IPS-18a (cell line): ENCODE results near the gene RIPOR2.

Source experiments
- H3K27ac ChIP-seq: one replicate; pipeline ENCODE4 v1.5.1; 2013; ENCODE audit warnings: low read length
- H3K27me3 ChIP-seq: one replicate; pipeline ENCODE4 v1.6.1; 2013; ENCODE audit warnings: mild to moderate bottlenecking, low read length; ENCODE audit not compliant: control insufficient read depth, insufficient read depth
- H3K36me3 ChIP-seq: one replicate; pipeline ENCODE4 v1.6.1; 2013; ENCODE audit warnings: low read depth, low read length; ENCODE audit not compliant: control insufficient read depth
- H3K4me1 ChIP-seq: one replicate; pipeline ENCODE4 v1.6.1; 2013; ENCODE audit warnings: low read depth, low read length; ENCODE audit not compliant: control insufficient read depth
- H3K4me3 ChIP-seq: one replicate; pipeline ENCODE4 v1.5.1; 2013; ENCODE audit warnings: low read length
- H3K9ac ChIP-seq: one replicate; pipeline ENCODE4 v1.6.1; 2013; ENCODE audit warnings: mild to moderate bottlenecking, low read length, moderate library complexity
- H3K9me3 ChIP-seq: one replicate; pipeline ENCODE4 v1.6.1; 2013; ENCODE audit warnings: low read depth, low read length; ENCODE audit not compliant: control insufficient read depth

Gene RIPOR2

DNA sequence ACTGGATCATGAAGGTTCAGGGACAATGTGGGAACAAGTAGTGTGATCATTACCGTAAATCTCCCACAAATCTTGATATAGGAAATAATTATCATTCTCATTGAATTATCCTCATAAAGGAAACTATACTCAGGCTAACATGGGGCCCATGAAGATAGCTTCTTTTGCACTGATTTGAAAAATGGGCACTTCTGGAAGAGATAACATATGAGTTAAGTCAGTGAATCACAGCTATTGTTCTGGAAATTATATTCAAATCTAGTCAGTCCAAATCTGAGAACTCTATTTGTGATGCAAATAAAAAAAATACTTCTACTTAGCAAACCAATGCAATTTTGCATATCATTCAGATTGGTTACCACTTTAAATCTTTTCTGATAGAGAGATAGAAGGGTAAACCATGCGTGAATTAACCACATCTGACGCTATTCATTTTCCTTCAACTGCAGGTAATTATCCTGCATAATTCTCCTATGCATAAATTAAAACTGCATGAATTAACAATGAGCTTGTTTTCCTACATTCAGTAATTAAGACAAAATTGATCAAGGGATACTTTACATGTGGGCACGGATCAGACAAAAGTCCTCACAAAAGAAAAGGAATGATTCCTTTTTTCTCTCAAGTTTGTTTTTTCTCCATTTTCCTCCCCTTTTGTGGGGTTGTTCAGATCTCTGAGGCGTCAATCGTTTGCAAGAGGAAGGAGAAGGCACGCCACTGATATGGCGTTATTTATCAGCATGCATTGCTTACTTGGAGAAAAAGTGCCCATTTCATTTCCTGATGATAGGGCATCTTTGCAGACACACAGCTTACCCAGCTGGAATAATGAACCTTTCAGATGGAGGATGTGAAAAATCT is 36.4 kb downstream of the RIPOR2 start:
- H3K36me3 ChIP-seq, result no peaks in the 10 kb centered on the region
- no peak overlapping the region for H3K27ac ChIP-seq
- no peaks in the 10 kb centered on the region for H3K27me3 ChIP-seq
- no peaks in the 10 kb centered on the region for H3K9me3 ChIP-seq
- H3K4me3 ChIP-seq, result no peak overlapping the region
- peaks cover 10% of the 10 kb centered on the region for H3K4me1 ChIP-seq
- no peak overlapping the region for H3K9ac ChIP-seq

DNA sequence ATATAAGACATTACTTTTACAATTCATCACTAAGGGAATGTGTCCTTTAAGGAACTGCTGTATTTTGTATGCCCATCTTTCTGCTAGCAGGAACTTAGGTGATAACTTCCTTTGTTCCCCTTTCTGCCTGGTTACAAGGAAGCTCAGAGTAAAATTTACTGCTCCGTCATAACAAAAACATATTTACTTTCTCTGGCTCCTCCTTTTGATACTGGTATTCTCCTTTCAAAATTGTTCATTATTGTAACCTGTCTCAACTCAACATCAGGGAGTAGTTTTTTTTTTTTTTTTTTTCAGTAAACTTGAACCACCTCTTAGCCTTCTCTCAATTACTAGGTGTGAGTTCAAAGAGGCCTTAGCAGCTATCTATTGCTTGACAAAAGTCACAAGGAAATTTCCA is 37.1 kb downstream of the RIPOR2 start:
- Histone ChIP-seq H3K27ac (no peak overlapping the region), H3K27me3 (no peaks in the 10 kb centered on the region), H3K36me3 (no peaks in the 10 kb centered on the region), H3K9me3 (no peaks in the 10 kb centered on the region), H3K9ac (no peak overlapping the region), H3K4me3 (no peak overlapping the region), H3K4me1 (peaks cover 10% of the 10 kb centered on the region)

- H3K4me3 ChIP-seq, result no peak overlapping the region
Measured at GRCh38 chr6:24897186-24897585, 38.6 kb downstream of the RIPOR2 start.

DNA sequence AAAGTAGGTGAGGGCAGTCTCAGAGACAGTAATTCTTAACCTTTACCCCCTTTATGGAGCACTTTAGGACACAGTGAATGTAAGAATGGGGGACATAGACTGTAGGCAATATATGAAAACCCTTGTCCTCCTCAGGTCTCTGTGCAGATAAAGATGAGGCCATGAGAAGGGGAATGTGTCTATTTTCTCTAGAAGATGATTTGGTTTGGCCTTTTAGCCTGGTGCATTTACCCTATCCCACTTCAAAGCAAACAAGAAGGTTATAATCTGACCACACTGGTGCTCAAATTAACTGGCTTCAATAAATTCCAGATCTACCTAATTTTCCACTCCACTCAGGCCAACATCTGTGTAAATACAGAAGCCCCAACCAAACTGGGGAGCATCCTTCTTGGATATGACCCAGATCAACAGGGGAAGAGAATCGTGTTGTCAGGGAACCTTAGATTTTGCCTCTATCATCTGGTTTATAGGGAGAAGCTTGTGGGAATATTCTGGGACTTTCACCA is 42.4 kb downstream of the RIPOR2 start:
- no peaks in the 10 kb centered on the region for H3K9me3 ChIP-seq
- no peaks in the 10 kb centered on the region for H3K4me1 ChIP-seq
- no peaks in the 10 kb centered on the region for H3K27me3 ChIP-seq
- no peak overlapping the region for H3K27ac ChIP-seq
- no peaks in the 10 kb centered on the region for H3K36me3 ChIP-seq
- no peak overlapping the region for H3K9ac ChIP-seq
- no peak overlapping the region for H3K4me3 ChIP-seq

More at GRCh38 chr6:24897186-24897585, 38.6 kb downstream of the RIPOR2 start:
- no peak overlapping the region for H3K9ac ChIP-seq
- no peak overlapping the region for H3K27ac ChIP-seq
- H3K36me3 ChIP-seq, result no peaks in the 10 kb centered on the region
- no peaks in the 10 kb centered on the region for H3K27me3 ChIP-seq
- no peaks in the 10 kb centered on the region for H3K9me3 ChIP-seq
- peaks cover 10% of the 10 kb centered on the region for H3K4me1 ChIP-seq

DNA sequence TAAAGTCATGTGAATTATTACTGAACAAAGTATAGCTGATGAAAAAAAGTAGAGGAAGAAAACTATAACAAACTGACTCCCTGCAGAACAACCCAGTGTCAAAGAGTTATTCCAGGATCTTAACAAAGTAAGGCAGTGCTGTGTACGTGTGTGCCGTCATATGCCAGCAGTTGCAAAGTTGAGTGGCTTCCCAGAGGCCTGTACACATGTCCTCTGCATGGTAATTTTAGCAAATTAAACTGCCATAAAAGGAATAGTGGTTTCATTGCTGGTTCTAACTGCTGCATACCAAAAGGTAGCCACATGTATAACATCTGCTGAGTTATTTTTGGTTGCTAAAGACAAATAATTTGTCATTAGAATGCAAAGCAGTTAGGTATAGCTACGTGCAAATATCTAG is 44.8 kb downstream of the RIPOR2 start:
- Histone ChIP-seq H3K4me1 (peaks cover 4% of the 10 kb centered on the region), H3K36me3 (no peaks in the 10 kb centered on the region), H3K27me3 (no peaks in the 10 kb centered on the region), H3K9ac (no peak overlapping the region), H3K27ac (no peak overlapping the region), H3K4me3 (no peak overlapping the region), H3K9me3 (no peaks in the 10 kb centered on the region)

DNA sequence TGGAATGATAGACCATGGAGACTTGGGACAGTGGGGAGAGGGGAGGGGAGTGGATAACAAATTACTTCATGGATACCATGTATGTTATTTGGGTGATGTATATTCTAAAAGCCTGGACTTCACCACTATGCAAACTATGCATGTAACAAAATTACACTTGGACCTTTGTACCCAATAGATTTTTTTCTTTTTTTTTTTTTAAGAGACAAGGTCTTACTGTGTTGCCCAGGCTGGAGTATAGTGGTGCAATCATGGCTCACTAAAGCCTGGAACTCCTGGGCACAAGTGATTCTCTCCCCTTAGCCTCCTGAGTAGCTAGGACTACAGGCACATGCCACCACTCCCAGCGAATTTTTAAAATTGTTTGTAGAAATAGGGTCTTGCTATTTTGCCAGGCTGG is 45.3 kb downstream of the RIPOR2 start:
- no peak overlapping the region for H3K27ac ChIP-seq
- H3K4me3 ChIP-seq, result no peak overlapping the region
- no peak overlapping the region for H3K9ac ChIP-seq
- no peaks in the 10 kb centered on the region for H3K27me3 ChIP-seq
- H3K36me3 ChIP-seq, result no peaks in the 10 kb centered on the region
- no peaks in the 10 kb centered on the region for H3K9me3 ChIP-seq
- peaks cover 4% of the 10 kb centered on the region for H3K4me1 ChIP-seq

DNA sequence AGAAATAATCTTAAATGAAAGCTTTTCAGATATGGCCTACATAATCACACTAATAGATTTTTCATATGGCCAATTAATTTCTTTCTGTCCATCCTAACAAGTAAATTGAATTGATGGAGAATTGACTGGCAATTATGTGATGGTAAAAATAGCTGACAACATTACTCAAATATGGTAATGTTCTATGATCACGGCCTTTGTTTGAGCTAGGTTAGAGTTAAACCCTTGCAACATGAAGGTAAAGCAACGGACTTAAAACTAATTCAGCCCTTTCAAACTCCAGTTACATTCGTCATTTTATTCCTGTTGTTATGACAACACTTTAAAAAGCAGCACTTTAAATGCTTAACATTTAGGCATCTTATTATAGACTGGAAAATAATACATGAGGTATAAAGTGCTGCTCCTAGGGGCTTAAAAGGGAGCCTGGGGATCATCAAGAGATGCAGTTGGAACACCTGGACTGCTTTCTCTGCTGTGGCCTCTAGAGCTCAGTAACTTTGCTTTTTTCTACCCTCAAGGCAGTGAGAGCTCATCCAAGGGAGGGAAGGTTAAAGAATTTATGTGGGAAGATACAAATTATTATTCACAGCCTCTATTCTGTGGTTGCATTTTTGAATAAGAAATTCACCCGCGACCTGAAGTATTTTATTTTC is 46.9 kb downstream of the RIPOR2 start:
- no peak overlapping the region for H3K4me3 ChIP-seq
- no peak overlapping the region for H3K27ac ChIP-seq

GRCh38 chr6:24887545-24888140 is 48.1 kb downstream of the RIPOR2 start:
- Histone ChIP-seq H3K27ac (no peak overlapping the region), H3K36me3 (no peaks in the 10 kb centered on the region), H3K27me3 (no peaks in the 10 kb centered on the region), H3K9ac (no peak overlapping the region), H3K9me3 (no peaks in the 10 kb centered on the region), H3K4me3 (no peak overlapping the region), H3K4me1 (peaks cover 4% of the 10 kb centered on the region)

More for the DNA sequence above, 46.9 kb downstream of the RIPOR2 start:
- no peak overlapping the region for H3K9ac ChIP-seq
- peaks cover 4% of the 10 kb centered on the region for H3K4me1 ChIP-seq
- H3K9me3 ChIP-seq, result no peaks in the 10 kb centered on the region
- no peaks in the 10 kb centered on the region for H3K36me3 ChIP-seq
- no peaks in the 10 kb centered on the region for H3K27me3 ChIP-seq

DNA sequence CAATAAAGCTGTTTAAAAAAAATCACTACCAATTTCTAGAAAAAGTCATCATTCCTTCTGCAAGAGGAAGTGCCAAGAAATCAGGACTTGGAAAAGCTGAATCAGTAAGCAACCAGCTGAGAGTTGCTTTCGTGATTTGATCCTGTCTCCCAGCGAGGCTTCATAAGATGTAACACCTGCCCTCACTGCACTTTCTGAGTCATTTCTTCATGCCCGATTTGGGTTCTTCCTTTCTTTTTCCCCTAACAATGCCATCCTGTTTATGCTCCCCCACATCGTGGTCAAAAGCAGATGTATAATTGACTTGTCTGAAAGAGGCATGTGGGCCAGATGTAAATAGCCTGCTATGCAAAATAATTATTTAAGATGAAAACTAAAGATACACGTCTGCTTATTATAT is 52.1 kb downstream of the RIPOR2 start:
- Histone ChIP-seq H3K27ac (no peak overlapping the region), H3K4me3 (no peak overlapping the region), H3K36me3 (no peaks in the 10 kb centered on the region), H3K27me3 (no peaks in the 10 kb centered on the region), H3K4me1 (peaks cover 15% of the 10 kb centered on the region), H3K9ac (no peak overlapping the region), H3K9me3 (no peaks in the 10 kb centered on the region)

DNA sequence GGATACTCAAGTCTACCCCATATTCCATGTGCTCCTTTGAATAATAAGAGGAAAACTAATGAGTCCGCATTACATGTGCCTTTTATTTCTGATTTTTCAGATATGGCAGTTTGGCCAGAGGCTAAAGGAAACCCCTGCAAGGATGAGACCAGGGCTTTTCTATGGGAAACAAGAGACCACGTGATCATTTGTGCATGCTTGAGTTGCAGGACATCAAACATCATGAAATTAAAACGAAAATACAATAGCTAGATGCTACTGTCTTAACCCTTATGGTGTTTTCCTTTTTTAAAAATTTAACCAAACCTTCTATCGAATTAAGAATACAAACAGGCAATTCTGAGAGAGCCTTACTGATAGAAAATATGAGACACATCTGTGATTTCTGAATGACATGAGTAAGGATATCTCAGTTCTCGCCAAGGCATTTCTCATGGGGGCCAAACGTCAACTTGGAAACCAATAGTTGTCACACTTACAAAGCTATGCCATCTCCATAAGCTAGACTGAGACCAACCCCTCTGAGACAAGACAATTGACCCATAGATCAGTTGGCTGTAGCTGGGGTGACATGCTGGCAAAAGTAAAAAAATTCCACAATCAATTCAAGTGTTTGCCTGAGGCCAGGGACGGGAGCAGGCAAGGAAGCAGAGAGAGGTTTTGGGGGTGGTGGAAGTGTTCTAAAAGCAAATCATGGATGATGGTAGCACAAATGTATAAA is 52.8 kb downstream of the RIPOR2 start:
- H3K9ac ChIP-seq, result no peak overlapping the region
- peaks cover 15% of the 10 kb centered on the region for H3K4me1 ChIP-seq
- no peak overlapping the region for H3K4me3 ChIP-seq
- no peaks in the 10 kb centered on the region for H3K9me3 ChIP-seq
- H3K27me3 ChIP-seq, result no peaks in the 10 kb centered on the region
- no peaks in the 10 kb centered on the region for H3K36me3 ChIP-seq
- no peak overlapping the region for H3K27ac ChIP-seq

DNA sequence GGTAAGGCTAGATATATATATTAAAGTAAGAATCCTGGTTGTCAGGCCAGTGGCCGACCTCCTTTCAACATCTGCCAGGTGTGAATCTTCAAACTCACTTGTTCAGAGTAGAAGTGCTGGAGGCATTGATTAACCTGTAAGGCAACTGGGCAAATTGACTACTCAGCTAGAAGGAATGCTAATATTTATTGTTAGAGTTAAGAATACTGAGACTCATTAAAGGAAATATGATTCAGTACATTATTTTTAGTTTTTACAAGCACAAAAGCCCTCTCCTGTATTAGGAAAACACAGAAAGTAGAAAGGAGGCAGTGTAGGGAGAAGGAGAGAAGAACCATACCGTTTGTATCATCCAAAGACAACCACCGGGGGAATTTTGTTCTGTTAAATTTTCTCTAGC is 53.5 kb downstream of the RIPOR2 start:
- Histone ChIP-seq H3K36me3 (no peaks in the 10 kb centered on the region), H3K9me3 (no peaks in the 10 kb centered on the region), H3K27me3 (no peaks in the 10 kb centered on the region), H3K4me1 (peaks cover 11% of the 10 kb centered on the region), H3K9ac (no peak overlapping the region), H3K27ac (no peak overlapping the region), H3K4me3 (no peak overlapping the region)
